Measurements from ENCODE around the gene PEMT.

PEMT gene

DNA sequence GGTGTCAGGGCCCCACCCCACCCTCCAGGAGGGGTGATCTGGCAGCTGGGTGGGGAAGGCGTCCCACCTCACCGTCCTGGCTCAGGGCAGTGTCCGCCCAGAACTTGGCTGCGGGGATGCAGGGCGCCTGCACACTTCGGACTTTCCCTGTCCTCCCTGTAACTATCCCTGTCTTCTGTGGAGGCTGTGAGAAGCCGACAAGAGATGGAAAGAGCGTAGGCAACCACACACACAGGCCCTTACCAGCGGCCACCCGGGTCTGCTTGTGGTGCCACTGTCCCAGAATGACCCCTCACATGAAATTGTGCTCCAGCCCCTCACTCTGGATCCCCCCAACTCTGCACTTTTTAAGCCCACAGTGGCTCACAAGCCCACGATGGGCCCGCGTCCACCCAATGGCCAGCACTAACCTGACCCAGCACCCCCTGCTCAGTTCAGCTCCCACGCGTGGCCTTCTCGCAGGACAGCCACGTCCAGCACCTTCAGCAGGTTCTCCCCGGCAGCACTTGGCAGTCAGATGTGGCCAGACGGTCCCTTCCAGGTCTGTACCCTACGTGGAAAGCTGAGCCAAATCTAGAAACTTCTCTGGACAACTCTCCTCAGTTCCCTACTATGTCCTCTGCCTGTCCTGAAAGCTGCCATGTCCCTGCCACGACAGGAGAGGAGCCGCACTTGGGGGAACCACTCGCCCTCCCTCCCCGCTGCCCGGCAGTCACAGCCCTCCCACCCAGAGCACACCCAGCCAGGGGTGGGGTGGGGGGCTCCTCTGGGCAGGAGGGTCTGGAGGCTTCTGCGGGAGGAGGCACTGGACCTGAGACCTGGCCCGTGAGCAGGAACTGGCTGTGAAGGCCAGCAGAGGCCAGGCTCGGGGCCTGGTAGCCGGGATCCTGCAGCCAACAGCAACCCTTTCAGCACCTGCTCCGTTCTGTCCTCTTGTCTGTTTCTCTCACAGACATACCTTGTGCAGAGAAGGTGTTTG is 38.0 kb downstream of the PEMT start:
- DNase-seq (ENCODE audit: low read depth), result no peak

DNA sequence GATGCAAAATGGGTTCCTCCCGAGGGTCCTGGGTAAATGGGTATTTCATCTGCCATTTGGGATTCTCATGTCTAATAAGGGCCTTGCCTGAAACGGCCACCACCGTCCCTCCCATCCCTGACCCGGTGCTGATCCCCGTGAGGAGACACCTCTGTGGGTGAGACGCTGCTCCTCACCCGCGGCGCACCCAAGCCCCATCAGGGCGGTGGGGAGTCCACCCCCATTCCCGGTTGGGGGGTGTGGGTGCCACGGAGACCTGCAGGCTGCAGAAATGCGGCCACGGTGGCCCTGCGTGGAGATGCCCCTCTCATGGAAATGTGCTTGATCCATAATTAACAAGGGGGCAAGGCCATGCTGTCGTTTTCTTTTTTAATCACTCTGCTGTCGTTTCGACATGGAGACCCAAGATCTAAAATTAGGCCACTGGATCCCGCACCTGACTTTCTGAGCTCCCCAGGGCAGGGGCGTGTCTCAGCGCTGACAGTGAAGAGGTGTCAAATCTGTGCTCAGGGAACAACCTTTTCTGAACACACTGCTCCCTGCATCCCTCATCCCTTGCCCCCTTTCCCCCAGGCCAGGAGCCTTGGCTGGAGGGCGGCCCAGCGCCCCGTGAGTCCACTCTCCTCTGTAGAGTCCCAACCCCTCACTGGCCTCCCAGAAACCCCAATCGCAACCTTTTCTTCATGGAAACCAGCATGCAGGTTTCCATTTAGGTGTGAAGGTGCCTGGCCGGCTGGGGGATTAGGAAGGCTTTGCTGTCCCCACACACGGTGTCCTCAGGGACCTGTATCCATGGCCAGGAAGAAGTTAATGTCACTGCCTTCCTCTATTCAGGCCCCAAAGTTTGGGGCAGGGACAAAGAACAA is 38.9 kb downstream of the PEMT start:
- DNase-seq (ENCODE audit: low read depth), result no peak

DNA sequence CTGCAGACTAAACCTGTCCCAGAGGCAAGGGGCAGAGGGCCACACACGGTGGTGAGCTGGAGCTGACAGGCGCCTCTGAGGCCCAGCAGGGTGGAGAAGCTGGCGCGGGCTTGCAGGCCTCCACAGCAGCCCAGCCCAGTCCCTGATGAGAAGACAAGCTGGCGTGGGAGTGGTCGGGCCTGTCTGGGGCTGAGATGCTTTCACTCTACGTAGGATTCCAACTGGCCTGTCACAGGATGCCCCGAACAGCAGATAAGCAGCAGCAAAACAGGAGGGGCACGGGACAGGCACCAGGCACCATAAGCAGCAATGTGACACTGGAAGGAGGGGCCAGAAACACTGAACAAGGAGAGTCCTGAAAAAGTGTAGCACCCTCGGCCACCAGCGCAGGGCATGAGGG is 40.1 kb downstream of the PEMT start:
- DNase-seq (ENCODE audit: low read depth), result no peak

DNA sequence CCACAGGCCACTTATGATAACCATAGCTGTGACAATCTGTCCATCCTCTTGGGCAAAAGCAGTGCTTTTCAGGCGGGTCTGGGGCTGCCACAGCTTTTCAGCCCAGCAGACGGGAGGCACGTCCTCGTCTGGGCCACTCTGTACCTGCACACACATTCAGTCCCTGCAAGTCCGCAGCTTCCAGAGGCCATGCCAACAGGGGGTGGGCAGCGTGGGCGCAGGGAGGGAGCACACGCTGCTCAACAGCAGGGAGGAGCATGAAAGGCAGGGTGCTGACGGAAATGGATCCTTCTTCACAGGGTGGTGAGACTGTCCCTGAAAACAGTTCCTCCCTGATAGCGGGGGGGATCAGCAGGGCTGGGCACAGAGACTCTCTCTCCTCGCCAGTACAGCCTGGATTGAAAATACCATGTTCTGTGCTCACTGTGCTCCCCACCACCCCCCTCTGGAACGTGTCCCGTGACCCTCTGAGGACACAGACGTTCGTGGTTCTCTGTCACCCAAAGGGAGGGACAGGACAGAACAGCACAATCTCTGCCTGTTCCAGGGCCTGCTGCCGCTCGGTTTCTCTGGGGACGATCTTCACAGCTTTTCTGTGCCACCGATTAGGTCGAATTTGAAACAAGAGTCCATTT is 41.7 kb downstream of the PEMT start:
- no peak for DNase-seq (ENCODE audit: low read depth)

DNA sequence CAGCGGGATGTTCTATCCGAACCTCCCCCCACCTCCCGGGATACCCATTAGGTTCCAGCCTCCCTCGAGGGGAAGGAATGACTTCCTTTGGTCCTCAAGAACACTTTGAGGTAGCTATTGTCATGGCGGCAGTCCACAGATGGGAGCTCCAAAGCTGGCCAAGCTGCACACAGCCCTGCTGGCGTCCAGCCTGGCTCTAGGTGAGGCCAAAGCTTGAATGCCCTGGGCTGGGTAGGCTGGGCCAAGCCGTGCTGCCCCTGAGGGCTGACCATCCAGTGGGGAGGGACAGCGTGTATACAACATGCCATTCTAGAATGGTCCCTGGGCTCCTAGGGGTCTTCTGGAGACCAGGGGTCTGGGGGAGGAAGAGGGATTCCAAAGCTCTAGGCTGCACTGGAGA is 43.5 kb downstream of the PEMT start:
- DNase-seq (ENCODE audit: low read depth), result no peak

DNA sequence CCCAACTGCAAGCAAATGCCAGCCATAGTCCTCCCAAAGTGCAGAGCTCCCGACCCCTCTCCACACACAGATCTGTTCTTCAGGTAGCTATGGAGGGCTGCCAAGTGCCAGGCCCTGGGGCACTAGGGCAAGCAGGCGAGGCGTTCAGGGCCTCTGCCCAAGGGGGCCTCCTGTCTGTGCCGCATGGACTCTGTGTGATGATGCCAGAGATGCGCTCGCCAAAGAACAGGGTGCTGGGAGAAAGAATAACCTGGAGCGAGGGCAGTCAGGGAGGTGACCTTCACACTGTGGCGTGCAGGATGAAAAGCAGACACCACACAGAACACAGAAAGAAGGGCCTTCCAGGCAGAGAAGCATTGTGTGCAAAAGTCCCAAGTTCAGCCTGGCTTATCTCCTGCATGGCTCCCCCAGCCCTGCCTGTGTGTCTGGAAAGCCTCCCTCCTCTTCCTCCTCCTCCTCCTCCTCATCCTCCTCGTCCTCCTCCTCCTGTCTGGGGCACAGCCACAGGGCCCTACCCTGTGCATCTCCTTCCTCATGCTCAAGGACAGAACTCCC is 44.2 kb downstream of the PEMT start:
- no peak for DNase-seq (ENCODE audit: low read depth)

DNA sequence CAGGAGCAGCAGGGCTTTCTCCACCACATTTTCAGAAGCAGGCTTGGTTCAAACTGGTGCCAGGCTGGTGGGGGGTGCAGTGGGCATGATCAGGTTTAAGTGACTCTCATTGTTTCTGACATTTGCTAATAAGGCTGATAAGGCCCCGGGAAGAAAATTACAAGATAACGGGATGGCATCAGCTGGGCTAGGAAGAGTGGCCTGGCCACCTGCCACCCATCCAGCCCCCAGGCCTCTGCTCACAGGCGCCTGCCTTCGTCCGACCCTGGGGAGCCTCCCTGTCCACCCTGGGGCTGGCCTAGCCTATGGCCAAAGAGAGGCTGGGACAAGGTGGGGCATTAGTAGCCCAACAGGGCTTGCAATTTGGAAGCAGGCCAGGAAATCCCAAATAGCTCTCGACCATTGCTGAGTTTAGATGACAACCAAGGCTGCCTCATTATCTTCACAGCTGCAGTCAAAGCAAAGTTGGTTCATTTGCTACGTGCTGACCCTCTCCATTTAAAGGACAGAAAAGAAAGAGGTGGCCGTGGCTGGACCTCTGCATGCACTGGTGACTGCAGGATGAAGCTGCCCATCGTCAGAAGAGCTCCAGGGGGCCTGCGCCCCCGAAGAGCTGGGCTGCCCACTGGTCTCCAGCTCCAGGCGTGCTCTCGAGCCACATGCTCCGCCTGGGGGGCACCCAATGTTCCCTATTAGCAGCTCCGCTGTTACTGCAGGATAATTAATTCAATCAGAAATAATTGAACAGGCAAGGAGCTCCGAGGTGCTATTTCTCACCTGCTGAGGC is 44.9 kb downstream of the PEMT start:
- DNase-seq (ENCODE audit: low read depth), result no peak

DNA sequence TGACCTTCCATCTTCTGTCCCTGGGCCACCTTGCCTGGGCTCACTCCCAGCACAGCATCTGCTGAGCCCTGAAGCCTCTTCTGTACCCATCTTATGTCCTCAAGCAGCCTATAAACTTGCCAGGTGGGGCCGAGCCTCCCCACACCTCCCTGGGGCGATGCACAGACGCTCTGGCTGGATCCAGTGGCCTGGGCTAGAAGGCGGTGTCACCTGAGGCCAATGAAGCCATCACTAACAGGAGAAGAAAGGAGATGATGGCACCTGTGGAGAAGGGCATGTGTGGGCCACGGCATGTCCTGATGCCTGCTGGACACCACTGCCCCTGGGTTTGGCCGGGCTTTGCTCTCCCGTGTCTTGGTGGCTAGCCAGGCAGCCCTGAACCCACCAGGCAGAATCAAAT is 45.5 kb downstream of the PEMT start:
- DNase-seq (ENCODE audit: low read depth), result no peak

DNA sequence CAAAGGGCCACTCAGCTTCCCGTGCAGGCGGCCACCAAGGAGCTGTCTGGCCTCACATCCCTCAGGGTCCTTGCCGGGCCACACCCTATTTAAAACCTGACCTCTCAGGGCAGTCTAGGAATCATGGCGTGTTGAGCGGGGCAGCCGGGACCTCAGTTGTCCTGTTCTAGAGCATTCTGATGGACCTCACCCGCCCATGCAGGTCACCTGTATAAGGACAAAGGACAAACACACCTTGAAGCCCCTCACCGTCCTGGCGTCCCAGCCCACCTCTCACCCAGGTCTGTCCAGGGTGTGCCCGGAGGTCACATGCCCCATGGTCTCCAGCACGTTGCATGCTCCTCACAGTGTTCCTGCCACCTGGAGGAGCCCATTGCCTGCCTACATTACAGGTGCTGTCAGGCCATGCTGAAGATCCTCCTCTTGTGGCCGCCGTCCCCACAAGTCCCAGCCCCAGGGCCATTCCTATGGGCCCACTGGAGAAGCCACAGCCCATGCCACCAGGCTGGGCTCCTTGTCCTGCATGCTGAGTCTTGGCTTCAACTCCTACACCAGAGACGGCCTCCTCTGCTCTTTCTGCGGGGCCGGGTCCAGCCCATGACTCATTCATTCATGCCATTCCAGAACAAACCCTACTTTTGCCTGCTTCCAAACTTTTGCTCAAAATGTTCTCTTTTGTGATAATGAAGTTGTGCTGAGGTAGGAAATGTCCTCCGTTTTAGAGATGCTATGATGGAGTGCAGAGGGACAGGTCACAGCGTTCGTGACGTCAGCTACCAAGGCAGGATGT is 46.3 kb downstream of the PEMT start:
- DNase-seq (ENCODE audit: low read depth), result no peak

DNA sequence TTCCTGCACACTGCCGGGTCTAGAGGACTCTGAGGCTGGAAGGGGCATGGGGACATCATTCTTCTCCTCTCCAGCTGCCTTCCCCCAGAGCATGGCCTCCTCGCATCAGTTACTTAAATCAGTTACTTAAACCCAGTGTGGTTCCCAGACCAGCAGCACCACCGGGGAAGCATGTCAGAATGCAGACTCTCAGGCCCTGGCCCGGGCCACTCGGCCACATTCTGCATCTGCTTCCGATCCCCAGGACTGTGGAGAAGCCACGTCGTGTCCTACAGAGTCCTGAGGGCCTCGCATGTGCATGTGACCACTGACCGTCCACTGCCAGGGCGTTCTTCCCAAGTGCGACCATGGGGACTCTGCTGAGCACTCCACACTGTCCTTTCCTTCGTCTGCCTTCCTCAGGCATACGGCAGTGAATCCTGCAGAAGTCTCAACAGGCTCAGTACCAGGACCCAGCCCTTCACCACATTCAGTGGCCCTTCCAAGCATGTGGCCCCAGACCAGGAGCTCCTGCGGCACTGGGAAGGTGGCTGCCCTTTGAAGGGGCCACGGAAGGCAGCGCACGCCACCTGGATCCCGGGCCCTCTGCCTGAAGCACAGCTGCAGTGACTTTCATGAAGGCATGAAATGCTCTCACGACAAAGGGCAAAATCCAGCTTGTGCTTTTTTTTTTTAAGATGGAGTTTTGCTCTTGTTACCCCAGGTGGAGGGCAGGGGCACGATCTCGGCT is 48.4 kb downstream of the PEMT start:
- no peak for DNase-seq (ENCODE audit: low read depth)

DNA sequence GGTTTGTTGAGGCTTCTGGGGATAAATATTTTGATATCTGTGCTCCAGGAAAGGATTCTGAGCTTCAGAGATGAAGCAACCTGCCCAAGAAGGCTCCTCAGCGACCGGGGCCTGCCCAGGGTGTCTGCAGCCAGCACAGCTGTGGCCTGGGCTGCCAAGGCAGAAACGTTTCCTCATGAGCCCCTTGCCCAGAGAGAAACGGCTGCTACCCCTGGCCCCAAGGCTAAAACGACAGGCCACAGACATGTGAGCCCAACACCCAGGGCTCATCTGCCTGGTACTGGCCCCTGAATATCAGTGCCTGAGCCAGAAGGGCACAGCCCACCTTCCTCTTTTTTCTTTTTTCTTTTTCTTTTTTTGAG is 49.9 kb downstream of the PEMT start:
- DNase-seq (ENCODE audit: low read depth), result no peak

DNA sequence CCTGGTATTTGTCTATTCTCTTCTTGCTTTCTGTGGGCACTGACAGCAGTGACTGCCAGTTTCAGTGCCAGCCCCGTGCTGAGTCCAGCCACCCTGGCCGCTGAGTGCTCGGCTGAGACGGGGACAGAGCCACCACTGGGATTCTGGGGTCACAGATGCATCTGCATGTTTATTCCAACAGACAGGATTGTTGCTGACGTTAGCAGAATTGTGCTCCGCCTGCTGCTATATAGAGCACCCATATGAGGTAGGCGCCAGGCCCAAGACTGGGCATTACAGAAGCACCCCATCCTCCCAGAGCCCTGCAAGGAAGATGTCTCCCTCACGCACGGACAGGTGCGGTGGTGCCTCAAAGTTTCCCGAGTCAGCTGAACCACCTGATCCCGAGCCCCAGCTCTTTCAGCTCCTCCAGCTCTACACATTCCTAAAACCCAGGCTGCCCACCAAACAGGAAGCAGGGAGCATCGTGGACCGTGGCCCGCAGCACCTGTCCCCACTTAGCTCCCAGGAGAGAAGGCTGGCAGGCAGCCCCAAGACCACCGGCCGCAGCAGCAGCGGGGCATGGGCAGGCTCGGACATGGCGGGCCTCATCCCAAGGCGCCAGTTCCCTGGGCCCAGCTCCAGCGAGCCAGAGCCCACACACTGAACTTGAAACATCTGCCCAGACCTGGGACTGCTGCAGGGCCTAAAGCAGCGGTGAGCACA is 50.4 kb downstream of the PEMT start:
- no peak for DNase-seq (ENCODE audit: low read depth)

DNA sequence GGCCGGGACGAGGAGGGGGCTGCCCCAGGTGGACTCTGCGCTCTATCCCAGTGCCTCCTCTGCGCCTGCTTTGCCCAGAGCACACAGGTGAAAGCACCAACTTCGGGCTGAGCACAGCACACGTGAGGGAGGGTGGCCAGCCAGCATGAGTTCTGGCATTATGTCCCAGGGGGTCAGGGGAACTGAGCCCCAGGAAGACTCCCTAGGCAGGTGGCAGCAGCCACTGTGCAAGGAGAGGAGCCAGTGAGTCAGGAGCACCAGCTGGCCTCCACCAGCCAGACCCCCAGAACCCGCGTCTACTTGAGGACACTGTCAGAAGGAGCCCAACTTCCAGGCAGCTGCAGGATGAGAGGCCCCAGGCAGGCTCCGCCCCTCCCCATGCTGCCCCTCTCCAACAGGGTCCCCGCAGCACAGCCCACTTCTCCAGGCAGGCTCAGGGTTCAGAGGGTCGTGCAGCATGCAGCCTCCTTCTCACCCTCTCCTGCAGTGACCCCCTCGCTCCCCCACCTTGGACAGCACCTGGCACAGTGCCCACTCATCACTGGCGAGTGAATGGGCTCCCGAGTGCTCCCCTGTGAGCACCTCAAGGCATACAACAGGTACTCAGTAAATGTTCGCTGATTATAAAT is 51.1 kb downstream of the PEMT start:
- no peak for DNase-seq (ENCODE audit: low read depth)

DNA sequence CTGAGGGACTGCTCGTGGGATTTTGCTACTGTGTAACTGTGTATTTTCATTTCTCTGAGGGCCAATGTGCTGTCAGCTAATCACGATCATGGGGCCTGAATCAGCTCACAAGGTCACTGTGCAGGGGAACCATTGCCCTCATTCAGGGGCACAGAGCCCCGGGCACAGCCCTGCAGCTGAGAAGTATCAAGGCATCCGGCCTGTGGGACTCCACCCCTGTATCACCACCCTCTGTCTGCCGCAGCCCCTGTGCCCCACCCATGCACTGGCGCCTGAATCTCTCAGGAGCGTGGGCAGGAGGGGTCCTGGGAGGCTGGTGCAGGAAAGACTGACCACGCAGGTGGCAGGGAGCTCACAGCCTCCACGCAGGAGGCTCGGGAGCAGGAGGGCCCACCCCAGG is 51.9 kb downstream of the PEMT start:
- DNase-seq (ENCODE audit: low read depth), result no peak

DNA sequence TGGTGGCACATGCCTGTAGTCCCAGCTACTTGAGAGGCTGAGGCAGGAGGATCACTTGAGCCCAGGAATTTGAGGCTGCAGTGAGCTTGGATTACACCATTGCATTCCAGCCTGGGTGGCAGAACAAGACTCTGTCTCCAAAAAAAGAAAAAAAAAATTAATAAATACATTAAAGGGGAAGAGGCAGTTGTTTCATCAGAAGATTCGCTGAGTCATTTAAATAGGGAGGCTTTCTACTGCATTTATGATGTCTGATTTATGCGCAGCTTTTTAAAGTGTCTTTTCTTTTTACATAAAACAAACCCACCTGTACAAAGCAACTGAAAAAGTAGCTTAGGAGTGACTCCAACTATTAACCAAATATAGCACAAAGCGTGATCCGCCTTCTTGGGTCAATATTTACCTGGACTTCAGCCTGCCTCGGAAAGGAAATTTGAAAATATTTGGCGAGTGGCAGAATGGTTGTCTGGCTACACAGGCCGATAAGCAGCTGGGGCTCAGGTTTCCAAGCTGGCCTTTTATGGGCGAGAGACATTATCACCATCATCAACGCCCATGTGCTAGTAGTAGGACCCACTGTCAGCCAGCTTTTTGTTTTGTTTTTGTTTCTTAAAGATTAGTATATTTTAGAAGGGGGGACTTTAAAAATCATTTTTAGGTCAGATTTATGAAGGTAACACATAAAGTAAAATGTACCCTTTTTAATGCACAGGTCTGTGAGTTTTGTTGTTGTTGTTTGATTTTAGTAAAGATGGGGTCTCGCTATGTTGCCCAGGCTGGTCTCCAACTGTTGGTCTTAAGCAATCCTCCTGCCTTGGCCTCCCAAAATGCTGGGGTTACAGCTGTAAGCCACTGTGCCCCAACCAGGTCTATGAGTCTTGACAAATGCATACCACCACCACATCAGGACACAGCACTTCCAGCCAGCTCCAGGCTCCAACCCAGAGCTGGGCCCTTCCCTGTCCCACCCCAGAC is 52.8 kb downstream of the PEMT start:
- no peak for DNase-seq (ENCODE audit: low read depth)

DNA sequence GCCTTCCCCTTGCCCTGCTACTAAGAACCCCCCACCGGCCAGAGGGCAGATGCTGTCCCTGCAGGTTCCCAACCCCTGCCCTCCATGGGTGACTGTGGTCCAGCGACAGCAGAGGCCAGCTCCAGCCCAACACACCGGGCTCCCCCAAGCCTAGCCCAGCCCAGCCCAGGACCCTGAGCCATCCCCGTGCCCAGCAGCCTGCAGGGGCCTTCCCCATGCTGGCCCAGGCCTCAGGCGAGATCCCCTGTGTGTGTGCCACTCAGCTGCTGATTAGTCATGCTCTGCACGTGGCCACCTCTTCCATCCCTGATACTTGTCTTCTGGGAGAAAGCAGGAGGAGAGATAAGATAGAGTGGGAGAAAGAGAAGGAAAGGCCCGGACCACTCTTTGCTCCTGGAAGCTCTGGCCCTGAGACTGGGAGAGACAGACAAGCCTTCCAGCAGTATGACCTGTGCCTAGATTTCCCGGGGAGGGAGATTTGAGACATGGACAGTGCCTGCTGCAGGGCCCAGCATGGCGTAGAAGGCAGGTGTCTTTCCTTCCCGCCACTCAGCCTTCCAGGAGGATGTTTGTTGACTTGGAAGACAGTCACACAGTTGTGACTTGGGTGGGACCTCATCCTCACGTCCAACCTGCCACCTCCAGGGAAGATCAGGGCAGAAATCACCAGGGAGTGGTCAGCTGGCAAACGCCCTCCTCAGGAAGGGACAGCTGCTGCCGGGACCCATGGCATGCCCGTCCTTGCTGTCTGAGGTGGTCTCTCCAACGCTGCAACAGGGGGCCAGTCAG is 54.0 kb downstream of the PEMT start:
- no peak for DNase-seq (ENCODE audit: low read depth)

DNA sequence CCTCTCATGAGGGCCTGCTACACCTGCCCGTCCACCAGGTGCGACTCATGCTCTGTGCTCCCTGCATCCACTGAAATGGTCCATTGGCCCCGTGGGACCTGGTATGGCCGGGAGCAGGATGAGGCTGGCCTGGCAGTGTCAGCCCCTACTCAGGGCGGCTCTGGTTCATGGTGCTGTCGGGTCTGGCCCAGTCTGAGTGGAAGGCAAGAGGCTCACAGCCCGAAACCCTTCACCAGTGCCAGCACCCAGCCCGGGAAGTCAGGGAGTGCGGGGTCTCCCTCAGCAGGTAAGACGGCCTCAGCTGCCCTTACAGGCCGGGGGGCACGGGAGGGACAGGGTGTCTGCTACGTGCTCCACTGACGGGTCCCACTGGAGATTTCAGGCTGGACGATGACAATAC is 54.8 kb downstream of the PEMT start:
- DNase-seq (ENCODE audit: low read depth), result no peak

Data from activated T-cell treated with anti-CD3 and anti-CD28 coated beads for 24 hours (primary cell).